Progenitor cell of endocrine pancreas (in vitro differentiated cells): ENCODE results near the gene C1orf198. TPM values are rescaled to one million over a fixed set of nuclear protein-coding genes. Genes with fewer than 3 reads are reported as not detected.

Source experiments
- DNase-seq: peaks from one replicate; pipeline ENCODE4 v3.0.0; 2021; ENCODE audit warnings: low spot score; ENCODE audit not compliant: unreplicated experiment
- H3K27ac Mint-ChIP-seq: 2 replicates; pipeline ENCODE4 v1.8.0; 2021; ENCODE audit warnings: mild to moderate bottlenecking, moderate library complexity, mixed read lengths
- H3K27me3 Mint-ChIP-seq: 2 replicates; pipeline ENCODE4 v1.8.0; 2021; ENCODE audit warnings: mixed read lengths
- H3K36me3 Mint-ChIP-seq: 2 replicates; pipeline ENCODE4 v1.8.0; 2022; ENCODE audit warnings: mixed read lengths; ENCODE audit not compliant: insufficient read depth
- H3K4me1 Mint-ChIP-seq: 2 replicates; pipeline ENCODE4 v1.8.0; 2021; ENCODE audit warnings: low read depth, mixed read lengths
- H3K4me3 Mint-ChIP-seq: 2 replicates; pipeline ENCODE4 v1.8.0; 2021; ENCODE audit warnings: low read depth, mild to moderate bottlenecking, moderate library complexity, mixed read lengths
- H3K9me3 Mint-ChIP-seq: 2 replicates; pipeline ENCODE4 v1.8.0; 2021; ENCODE audit warnings: low read depth, mixed read lengths
- total RNA-seq: library from RNA; stranded (reverse); gene quantifications from 2 replicates; pipeline ENCODE4 v1.2.1, GENCODE V29; 2021
- TF ChIP-seq, protein P1 (sequence below): fragments of 200-600 bp; sonication (generic); IDR thresholded peaks from one replicate; pipeline ENCODE4 v1.5.0; 2021; ENCODE audit warnings: antibody characterized with exemption, mild to moderate bottlenecking; ENCODE audit not compliant: unreplicated experiment

Gene C1orf198
- total RNA-seq, 1 donor from 2014 or later: 70.1 TPM

DNA sequence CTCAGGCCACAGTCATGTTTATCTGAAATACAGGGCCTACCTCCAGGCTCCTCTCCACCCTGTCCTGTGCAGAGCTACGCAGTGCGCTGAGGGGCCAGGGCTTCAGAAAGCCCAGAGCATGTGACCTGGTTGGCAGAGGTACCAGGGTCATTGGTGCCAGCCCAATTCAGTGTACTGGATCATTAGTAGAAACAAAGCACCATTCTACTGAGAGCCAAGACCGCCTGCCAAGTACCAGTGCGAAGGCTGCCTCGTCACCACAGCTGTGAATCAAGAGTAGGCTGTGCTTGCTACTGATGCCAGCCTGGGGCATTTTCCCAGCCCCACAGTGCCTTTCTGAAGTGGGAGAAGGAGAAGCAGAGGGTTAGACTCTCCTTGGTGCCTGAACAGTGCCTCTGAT is 61.3 kb downstream of the C1orf198 start:
- Mint-ChIP-seq H3K36me3 (peaks cover 2% of the 10 kb centered on the region), H3K9me3 (peaks cover 4% of the 10 kb centered on the region), H3K27me3 (peaks cover 3% of the 10 kb centered on the region), H3K4me3 (no peak overlapping the region), H3K27ac (no peak overlapping the region), H3K4me1 (no peaks in the 10 kb centered on the region)
- TF ChIP-seq, protein P1, sequence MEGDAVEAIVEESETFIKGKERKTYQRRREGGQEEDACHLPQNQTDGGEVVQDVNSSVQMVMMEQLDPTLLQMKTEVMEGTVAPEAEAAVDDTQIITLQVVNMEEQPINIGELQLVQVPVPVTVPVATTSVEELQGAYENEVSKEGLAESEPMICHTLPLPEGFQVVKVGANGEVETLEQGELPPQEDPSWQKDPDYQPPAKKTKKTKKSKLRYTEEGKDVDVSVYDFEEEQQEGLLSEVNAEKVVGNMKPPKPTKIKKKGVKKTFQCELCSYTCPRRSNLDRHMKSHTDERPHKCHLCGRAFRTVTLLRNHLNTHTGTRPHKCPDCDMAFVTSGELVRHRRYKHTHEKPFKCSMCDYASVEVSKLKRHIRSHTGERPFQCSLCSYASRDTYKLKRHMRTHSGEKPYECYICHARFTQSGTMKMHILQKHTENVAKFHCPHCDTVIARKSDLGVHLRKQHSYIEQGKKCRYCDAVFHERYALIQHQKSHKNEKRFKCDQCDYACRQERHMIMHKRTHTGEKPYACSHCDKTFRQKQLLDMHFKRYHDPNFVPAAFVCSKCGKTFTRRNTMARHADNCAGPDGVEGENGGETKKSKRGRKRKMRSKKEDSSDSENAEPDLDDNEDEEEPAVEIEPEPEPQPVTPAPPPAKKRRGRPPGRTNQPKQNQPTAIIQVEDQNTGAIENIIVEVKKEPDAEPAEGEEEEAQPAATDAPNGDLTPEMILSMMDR: no peak
- no peak for DNase-seq

GRCh38 chr1:230806552-230806951 is 61.8 kb downstream of the C1orf198 start:
- no peak overlapping the region for H3K4me3 Mint-ChIP-seq
- H3K9me3 Mint-ChIP-seq: peaks cover 2% of the 10 kb centered on the region
- TF ChIP-seq, protein P1: no peak
- no peaks in the 10 kb centered on the region for H3K4me1 Mint-ChIP-seq
- no peak for DNase-seq
- no peak overlapping the region for H3K27ac Mint-ChIP-seq
- H3K27me3 Mint-ChIP-seq: peaks cover 3% of the 10 kb centered on the region
- peaks cover 2% of the 10 kb centered on the region for H3K36me3 Mint-ChIP-seq

DNA sequence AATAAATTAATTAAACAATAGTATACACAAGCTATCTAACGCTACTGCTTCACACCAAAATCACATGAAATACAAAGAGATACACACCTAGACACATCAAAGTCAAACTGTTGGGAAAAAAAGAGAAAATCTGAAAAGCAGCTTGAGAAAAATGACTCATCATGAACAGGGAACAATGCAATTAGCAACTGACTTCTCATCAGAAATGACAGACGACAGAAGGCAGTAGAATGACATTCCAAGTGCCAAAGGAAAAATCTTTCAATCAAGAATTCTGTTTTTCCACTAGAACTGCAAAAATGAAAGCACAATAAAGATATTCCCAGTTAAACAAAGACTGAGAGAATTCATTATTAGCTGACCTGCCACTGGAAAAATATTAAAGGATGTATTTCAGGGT is 63.9 kb downstream of the C1orf198 start:
- TF ChIP-seq, protein P1: no peak
- Mint-ChIP-seq H3K27me3 (peaks cover 3% of the 10 kb centered on the region), H3K4me1 (no peaks in the 10 kb centered on the region), H3K4me3 (no peak overlapping the region), H3K9me3 (no peaks in the 10 kb centered on the region), H3K27ac (no peak overlapping the region), H3K36me3 (peaks cover 2% of the 10 kb centered on the region)
- no peak for DNase-seq

- no peak overlapping the region for H3K4me3 Mint-ChIP-seq
- TF ChIP-seq, protein P1: no peak
- DNase-seq: no peak
- no peak overlapping the region for H3K27ac Mint-ChIP-seq
- peaks cover 3% of the 10 kb centered on the region for H3K4me1 Mint-ChIP-seq
- H3K27me3 Mint-ChIP-seq: no peaks in the 10 kb centered on the region
- H3K9me3 Mint-ChIP-seq: no peaks in the 10 kb centered on the region
- peaks cover 2% of the 10 kb centered on the region for H3K36me3 Mint-ChIP-seq
Observed at GRCh38 chr1:230800891-230801840, 67.2 kb downstream of the C1orf198 start.

DNA sequence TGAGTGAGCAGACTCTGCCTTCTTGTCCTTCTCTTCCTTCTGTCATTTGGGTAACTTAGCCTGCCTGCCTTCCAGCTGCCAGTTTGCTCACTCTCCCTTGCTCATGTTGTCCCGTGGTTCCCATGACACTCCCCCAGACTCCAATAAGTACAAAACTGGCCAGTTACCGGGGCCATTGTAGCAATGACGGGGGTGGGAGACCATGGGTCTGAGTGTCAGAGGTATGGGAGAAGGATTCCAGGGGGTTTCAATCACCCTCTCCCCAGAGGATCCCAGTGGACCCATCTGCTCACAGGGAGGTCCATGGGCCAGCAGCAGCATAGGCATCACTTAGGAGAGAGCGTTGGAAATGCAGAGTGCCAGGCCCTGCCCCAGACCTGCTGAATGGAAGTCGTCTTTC is 69.8 kb downstream of the C1orf198 start:
- no peak overlapping the region for H3K4me3 Mint-ChIP-seq
- no peaks in the 10 kb centered on the region for H3K9me3 Mint-ChIP-seq
- H3K36me3 Mint-ChIP-seq: peaks cover 1% of the 10 kb centered on the region
- TF ChIP-seq, protein P1: no peak
- H3K27ac Mint-ChIP-seq: peak overlapping the region; percentile 89
- H3K4me1 Mint-ChIP-seq: peaks cover 19% of the 10 kb centered on the region
- DNase-seq: no peak
- no peaks in the 10 kb centered on the region for H3K27me3 Mint-ChIP-seq
